Endometrium (tissue), 2 donors: ENCODE data around the gene ZNF618.

Source experiments
- FAIRE-seq: peaks from 2 replicates; lab custom pipeline; 2012; peaks lifted over from hg19 to GRCh38; lab: Jason Lieb, UNC
- donor health status: control.
- donor health status: control.

Gene ZNF618

DNA sequence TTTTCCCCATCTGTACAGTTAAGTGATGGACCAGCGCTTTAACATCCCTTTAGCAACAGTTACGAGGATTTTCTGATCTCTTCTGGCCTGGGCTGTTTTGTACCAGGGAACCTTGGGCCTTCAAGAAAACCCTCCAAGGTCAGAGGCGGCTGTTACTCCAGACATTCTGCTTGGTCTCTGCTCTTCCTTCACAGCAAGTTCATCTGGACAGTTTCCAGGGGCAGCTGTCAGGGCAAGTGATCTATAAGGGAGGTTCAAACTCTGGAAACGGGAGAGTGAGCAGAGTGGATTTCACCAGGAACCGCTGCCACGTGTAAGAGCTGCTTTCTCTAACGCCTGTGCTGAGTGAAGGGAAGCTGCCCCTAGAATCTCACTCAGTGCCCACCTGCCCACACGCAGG, 36.7 kb downstream of the ZNF618 start:
- no peak for FAIRE-seq

DNA sequence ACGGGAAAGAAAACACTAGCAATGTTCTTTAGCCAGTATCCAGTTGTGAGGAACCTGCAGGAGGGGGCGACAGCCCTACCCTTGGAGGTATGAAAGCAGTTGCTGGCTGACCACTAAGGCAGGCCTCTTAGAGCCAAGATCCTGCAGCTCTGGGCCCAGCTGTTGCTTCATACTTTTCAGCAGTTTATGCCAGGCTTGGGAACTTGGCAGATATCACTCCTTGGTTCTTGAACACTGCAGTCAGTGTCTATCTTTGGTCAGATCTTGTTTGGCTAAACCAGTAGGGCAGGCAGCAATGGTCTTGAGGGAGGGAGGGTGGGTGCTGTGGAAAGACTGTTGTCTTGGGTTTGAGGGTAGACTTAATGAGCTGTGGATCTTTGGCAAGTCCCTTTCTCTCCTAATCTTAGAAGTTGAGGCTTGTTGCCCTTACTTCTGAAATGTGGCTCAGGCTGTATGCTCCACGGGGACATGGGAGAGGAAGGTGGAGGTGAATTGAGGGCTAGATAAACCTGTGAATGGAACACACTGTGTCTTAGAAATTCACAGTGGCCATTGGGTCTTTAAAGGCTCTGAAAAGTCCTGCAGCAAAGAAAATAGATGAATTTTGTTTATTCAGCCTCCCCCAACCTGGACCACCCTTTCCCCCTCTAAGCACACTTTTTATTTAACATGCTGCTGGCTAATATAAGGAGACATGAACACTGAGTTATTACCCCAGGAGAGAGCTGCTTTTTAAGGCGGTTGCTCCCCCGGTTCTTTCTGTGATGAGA, 37.5 kb downstream of the ZNF618 start:
- FAIRE-seq: no peak

DNA sequence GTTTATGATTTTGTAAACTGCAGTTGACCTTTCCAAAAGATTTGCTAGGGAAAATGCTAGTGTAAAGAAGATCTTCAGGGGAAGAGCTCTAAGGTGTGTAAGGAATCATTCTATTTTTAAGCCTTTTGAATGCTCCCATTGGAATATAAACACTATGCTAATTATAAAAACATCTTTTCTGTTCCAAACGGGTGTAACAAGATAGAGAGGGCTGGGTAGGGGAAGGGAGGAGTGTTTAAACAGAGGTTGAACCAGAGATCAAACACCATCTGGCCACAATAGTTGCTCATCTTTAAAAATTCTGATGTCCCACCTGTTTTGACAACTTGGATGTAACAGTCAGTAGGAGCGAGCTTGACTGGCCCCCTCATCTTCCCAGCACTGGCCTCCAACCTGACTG, 38.4 kb downstream of the ZNF618 start:
- no peak for FAIRE-seq

DNA sequence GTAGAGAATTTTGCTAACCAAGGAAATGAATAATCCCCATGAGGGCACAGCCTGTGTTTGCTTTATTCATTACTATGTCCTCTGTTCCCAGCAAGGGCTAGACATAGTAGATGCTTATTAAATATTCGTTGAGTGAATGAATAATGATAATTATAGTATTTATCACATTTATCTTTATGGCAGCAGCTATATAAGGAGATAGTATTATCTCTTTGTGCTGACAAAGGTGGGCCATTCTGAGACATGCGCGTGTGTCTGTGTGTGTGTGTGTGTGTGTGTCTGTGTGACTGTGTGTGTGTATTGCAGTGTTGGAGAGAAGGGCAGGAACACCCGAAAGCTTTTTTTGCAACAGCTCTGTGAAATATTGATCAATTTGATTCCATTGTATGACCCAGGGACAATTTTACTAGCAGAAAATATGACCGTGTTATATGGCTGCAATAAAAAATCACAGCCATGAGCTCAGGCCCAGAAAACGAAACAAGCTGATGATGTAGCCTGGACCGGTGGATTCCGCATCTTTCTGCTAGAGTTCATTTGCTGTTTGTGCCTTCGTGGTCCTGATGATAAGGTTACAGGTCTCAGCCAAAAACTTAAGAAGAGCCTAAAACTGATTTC, 39.8 kb downstream of the ZNF618 start:
- no peak for FAIRE-seq

DNA sequence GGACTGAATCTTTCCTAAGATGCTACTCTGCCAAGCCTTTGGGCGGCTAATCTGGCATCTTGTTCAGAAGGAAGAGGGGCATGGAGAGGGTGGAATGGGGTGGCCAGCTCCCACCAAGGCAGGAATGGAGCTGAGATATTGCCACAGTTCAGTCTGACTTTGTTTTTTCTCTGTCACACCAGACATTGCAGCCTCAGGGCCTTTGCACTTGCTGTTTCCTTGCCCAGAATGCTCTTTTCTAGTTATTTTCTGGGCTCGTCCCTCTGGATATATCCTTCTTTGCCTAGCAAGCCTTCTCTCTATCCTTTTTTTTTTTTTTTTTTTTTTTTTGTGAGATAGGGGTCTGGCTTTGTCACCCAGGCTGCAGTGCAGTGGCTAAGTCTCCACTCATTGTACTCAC, 40.8 kb downstream of the ZNF618 start:
- no peak for FAIRE-seq

DNA sequence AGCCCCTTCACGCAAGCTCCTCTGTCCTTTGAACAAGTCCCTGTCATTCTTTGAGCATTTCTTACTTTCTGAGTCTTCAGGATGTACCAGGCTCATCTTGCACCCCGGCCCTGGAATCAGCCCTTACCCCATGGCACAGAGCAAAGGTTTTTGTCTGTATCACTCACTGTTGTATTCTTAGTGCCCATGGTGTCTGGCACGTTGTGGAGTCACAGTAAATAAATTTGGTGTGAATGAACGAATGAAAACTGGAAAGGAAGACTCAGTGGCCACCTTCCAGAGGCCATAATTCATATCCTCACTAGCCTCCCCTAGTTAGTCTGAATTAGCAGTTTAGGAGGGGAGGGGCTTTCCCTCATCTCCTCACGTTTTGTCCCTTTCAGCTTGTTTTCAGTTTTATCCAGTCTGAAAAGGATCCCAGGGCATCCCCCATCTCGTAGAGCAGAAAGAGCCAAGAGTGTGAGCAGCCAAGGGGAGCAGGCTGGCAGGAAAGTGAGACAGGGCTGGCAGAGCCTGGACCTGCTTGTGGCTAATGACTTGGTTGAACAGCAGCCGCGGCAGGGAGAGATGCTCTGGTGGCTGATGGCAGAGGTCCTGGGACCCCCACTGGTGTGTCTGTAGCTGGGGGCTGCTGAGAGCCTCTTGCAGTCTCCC, 42.7 kb downstream of the ZNF618 start:
- FAIRE-seq: no peak

DNA sequence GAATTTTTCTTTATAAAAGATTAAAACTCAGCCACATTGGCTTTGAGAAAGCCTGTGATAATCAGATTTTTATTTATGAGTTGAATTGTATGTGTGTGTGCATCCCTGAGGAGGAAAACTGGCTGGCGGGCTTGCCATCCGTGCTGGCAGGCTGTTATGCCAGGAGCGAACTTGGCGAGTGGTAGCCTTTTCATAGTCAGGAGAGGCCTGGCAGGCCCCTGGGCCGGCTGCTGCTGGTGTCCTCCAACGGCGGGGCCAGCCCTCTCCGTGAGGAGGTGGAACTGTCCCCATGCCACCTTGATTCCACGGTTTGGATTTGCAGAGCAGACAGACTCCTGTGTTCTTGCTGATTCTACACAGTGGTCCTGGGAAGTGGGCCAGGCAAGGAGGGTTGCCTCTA, 43.3 kb downstream of the ZNF618 start:
- no peak for FAIRE-seq

DNA sequence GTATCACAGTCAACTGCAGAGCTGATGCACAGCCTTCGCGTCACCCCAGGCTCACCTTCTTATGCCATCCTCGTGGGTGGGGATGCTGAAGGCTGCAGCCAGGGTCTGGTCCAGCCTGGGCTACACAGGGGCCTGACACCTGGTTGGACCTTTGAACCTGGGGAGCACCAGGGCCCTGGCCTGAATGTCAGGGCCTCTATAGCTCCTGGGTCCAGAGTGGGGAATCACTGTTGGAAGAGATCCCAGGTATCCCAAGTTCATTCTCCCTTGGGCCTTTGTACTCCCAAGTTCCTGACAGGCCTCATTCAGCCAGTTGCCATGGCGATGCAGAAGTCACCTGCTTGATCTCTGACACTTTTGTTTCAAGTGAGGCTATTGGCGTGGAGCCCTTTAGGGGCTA, 43.8 kb downstream of the ZNF618 start:
- FAIRE-seq: no peak

DNA sequence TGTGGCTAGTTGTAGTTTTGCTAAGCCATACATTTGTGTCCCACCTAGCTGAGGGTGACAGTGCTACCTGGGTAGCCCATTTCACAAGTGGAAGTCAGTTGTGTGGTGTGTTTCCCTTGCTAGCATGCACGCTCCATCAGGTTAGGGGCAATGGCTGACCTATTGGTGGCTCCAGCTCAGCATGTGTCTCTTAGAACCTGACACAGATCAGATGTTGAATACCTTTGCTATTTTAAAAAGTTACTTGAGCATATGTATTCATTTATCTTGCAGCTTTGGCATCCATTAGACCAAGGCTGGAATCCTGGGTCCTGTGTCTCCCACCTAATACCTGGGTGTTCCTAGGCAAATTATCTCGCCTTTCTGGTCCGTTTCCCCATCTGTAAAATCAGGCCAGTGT, 44.8 kb downstream of the ZNF618 start:
- no peak for FAIRE-seq

DNA sequence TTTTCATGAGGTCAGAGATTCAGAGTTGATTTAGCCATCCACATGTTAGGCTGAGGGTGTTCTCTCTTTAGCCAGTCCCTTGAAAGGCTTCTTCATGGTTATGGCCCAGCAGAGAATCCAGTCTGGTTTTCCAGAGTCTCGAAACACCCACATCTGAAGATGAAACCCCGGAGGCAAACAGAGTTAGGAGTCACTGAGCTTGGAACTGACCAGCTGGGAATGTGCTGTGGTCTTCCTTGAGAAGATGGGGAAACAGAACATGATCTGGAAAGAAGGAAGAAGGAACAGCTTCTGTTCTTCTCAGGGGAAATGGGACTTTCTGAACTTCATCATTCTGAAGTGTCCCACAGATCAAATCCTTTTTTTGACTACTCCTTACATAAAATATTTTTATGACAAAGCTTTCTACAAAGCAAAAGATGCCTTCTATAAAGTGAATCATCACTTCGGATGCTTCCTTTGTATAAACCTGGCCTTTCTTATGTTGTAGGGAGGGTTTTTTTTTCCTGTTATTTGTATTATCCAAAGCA, 45.4 kb downstream of the ZNF618 start:
- FAIRE-seq: no peak

DNA sequence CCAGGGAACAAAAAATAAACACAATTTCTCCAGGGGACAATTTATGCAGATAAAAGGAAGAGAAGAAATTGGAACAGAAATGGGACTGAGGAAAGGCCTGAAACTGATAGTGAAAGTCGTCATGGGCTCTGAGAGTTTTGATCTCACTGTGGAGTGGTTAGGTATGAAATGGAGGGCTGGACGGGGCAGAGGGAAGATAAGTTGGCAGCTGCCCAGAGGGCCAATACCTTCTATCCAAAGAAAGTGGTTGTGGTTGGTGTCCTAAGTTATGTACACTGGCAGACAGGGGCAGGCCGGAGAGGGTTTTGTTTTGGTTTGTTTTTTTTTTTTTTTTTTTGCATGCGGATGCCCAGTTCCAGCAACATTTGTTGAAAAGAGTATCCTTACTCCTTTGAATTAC, 46.1 kb downstream of the ZNF618 start:
- FAIRE-seq: no peak

DNA sequence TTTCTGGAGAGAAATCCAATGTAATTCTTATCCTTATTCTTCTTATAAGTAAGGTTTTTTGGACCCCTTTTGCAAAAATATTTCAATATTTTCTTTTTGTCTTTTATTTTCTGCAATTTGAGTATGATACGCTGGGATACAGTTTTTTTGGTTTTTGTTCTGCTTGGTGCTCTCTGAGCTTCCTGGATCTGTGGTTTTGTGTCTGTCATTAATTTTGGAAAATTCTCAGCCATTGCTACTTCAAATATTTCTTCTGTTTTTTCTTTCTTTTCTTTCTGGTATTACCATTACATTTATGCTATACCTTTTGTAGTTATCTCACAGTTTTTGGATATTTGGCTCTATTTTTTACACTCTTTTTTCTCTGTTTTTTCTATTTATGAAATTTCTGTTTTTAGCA, 50.1 kb downstream of the ZNF618 start:
- FAIRE-seq: no peak

DNA sequence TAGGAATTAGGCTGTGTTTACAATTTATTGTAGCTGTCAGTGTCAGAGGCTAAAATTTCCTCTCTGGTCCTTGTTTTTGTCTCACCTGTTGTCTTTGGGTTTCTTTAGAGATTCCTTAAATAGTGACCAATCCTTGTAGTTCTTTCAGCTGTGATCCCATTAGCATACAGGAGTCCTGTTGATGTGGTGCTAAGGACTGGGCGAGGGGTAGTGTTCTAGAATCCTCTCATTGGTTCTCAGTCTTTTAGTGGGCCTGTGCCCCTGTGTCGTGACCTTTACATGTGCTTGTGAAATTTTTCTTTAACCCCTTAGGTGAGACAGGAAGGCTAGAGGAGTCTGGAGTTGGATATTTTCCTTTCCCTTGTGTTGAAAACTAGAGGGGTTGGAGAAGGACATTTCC, 51.2 kb downstream of the ZNF618 start:
- FAIRE-seq: no peak

DNA sequence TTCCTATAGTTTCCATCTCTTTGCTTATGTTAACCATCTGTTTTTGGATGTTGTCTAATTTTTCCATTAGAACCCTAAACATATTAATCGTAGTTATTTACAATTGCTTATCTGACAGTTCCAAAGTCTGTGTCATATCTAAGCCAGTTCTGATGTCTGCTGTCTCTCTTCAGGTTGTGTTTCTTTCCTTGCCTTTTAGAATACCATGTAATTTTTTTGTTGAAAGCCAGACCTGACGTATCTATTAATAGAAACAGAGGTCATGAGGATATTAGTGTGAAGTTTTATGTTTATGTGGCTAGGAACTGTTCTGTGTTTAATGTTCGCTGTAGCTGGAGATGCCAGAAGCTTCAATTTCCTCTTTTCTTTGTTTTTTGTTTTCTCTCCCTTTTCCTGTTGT, 52.2 kb downstream of the ZNF618 start:
- FAIRE-seq: no peak

DNA sequence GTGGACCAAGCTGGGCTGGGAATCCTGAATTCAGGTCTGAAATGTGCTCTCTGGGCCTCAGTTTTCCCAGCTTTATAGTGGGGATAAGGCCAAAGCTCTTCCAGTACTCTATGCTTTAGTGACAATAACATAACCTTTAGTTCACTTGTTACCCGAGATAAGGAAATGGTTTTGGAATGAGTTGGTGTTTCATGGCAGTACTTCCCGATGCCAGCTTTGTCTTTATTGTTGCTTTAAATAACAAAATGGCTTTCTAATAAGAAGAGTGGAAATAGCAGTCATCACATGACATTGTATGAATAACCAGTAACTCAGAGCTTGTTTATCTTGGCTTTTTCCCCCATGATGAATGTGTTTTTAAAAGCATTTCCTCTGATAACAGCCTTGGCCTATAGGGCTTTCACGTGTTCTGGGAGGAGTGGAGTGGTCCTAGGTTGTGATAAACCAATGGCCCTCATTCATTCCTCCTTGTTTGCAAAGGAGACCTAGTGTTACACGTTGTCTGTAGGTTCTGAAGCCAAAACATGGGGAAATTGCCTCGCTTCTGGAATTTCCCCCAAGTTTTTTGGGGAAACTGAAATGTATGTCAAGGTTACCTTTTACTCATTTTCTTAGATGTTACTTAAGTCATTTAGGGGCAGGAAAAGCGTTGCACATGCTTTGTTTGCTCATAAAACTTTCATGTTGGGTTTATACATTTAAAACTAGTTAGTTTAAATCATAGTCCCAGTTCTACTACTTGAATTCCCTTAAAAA, 53.7 kb downstream of the ZNF618 start:
- no peak for FAIRE-seq

DNA sequence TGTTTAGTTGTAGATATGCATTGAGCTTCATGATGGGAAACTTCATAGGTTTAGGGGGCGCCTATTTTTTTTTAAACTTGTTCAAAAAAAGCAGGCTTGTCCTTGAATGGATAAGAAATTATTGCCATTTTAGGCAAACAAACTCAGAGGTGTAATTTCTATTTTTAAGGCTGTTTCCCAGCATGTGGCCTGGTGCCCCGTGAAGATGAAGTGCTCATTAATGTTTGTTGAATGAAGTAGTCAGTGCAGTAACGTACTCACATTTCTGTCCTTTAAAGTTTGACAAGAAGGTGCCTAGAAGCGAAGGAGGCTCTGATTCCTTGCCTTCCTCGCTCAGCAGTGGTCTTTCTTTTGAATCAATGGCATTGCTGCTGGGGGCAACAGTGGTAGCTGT, 54.3 kb downstream of the ZNF618 start:
- no peak for FAIRE-seq

DNA sequence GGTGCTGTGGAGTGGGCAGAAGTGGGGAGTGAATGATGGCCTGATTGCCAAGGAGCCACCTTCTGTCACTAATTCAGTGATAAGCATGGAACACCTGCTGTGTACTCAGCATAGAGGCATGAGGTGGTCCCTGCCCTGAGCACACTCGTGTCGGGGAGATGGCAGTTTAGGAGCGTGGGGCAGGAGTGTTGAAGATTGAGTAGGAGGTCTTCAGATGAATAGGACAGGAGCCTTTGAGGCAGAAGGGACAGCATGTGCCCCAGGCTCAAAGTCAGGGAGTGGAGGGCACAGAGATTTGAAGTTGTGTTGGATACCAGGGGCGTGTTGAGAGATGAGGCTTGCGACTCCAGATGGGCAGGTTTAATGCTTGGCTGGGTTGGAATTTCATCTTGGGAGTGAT, 55.0 kb downstream of the ZNF618 start:
- no peak for FAIRE-seq

DNA sequence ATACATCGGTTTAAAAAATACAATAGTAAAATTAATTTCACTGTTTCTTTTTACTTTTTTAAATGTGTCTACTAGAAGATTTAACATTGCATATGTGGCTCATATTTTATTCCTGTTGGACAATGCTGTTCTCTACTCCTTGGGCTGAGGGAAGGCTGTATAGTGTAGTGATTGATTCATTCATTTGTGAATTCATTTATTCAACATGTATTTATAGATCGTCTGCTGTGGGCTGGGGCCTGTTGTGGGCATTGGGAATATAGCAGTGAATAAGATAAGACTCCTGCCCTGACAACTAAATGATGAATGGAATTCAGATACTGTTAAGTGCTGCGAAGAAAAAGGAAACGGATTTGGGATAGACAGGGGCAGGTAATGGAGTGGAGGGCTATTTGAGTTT, 55.7 kb downstream of the ZNF618 start:
- FAIRE-seq: no peak

DNA sequence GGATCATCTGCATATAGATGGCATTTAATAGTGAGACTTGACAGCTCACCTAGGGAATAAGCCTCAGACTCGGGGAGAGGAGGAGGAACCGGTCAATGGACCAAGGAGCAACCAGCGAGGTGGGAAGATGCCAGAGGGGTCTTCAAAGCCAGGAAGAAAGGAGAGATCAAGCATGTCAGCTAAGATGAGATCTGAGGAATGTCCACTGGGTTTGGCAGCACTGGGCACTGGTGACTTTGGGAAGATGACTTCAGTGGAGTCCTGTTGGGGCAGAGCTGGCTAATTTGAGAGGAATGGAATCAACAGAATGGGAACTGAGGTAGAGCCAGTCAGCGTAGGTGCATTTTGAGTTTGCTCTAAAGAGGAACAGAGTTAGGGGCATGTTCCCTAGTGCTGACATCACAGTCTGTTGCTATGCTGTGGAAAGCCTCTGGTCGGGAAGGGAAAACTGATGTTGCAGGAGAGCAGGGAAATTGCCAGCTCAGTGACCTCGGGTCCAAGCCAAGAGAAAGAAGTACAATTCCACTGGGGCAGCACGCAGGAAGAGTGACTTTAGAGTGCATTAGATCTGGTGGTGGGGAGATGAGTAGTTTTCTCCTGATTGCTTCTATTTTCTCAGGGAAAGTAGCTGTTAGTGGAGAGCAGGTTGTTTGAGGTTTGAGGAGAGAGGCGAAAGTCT, 56.9 kb downstream of the ZNF618 start:
- FAIRE-seq: no peak

DNA sequence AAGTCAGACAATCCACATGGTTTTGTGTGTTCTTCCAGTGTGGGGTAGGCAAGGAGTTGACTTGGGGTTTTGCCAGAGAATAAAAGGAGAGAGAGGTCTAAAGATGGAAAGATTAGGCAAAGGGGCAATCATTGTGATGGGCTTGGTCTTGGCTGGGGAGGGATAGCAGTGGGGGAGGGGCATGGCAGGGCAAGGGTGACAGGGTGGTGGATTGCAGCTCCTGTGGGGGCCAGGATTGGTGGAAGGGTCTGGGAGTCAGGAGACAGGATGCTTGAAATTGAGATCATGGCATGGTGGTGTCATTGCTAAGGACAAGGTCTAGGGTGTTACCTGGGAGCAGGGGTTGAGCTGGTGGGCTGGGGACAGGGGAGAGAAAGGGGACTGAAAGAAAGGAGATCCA, 57.6 kb downstream of the ZNF618 start:
- no peak for FAIRE-seq

DNA sequence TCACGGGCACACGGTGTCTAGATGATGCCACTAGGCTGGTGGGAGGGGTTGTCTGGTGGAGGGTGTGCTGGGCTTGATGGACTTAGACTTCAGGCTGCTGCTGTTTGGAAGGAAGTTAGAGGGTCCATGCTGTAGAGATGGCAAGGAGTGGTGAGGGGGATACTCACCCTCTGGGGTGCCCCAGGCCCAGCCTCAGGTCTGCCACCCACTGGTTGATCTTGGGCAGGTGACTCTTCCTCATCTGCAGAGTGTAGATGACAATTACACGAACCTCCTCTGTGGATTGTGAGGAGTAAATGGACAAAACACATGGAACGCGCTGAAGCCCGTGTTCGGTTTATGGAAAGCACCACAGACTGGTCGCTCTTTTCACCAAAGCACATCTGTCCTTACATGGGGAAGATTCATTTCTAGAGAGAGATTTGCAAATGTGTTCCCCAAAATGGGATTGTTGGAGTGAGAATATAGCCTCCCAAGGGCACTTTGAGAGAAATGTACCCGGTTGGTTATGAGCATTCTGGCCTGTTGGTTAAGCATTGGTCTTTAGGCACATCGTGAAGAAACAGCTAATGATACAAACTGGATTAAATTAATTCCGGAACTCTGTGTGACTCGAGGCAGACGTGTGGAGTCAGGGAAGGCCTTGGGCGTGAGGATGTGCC, 58.2 kb downstream of the ZNF618 start:
- FAIRE-seq: no peak
